CD4-positive, alpha-beta memory T cell (primary cell): ENCODE data around the gene MISP. TPM values are rescaled to one million over a fixed set of nuclear protein-coding genes. Genes with fewer than 3 reads are reported as not detected.
"Not testable (repeated sequence)": the region's sequence is repeated elsewhere in the genome, so short reads cannot be mapped to it uniquely, and the experiment has no call there.

Experiments used
- CTCF ChIA-PET: fragments of 350-600 bp; sonication (Branson Sonifier 250); formaldehyde crosslinking; loops from one replicate; lab custom pipeline; 2021; ENCODE audit warnings: inconsistent platforms; ENCODE audit not compliant: partially characterized antibody; lab: Charles Lee
- POLR2A ChIA-PET: fragments of 350-600 bp; sonication (Branson Sonifier 250); formaldehyde crosslinking; loops from one replicate; lab custom pipeline; 2021; ENCODE audit not compliant: partially characterized antibody; lab: Charles Lee
- DNase-seq, 5 donors: peaks; one replicate each; pipeline versions ENCODE4 v3.0.0 to v3.0.0-alpha.2; 2020 to 2022; ENCODE audit warnings: mixed read lengths in 1 of 5
- H3K27ac ChIP-seq: one replicate; pipeline ENCODE4 v1.7.0; 2013; ENCODE audit warnings: low read depth, low read length
- H3K27me3 ChIP-seq: 2 replicates; pipeline ENCODE4 v1.7.0; 2013; ENCODE audit warnings: mild to moderate bottlenecking, low read length, moderate library complexity; ENCODE audit not compliant: insufficient read depth
- H3K36me3 ChIP-seq: 2 replicates; pipeline ENCODE4 v1.7.0; 2013; ENCODE audit warnings: mild to moderate bottlenecking, low read length, moderate library complexity; ENCODE audit not compliant: insufficient read depth
- H3K4me1 ChIP-seq: 2 replicates; pipeline ENCODE4 v1.7.0; 2013; ENCODE audit warnings: mild to moderate bottlenecking, low read length, moderate library complexity; ENCODE audit not compliant: insufficient read depth
- H3K4me3 ChIP-seq, 2 donors: one replicate each; pipeline ENCODE4 v1.7.0; 2013; ENCODE audit warnings: low read length in 2 of 2, mild to moderate bottlenecking in 1 of 2
- H3K9me3 ChIP-seq, 2 donors: one replicate each; pipeline ENCODE4 v1.7.0; 2013; ENCODE audit warnings: low read length in 2 of 2, control low read depth in 1 of 2; ENCODE audit not compliant: control insufficient read depth in 1 of 2
- H3K27ac Mint-ChIP-seq, 7 donors: one replicate each; pipeline ENCODE4 v1.8.0; 2020 to 2021; ENCODE audit warnings: mixed read lengths in 7 of 7, mild to moderate bottlenecking in 6 of 7, inconsistent platforms in 3 of 7, moderate library complexity in 3 of 7
- H3K27me3 Mint-ChIP-seq, 2 donors: one replicate each; pipeline ENCODE4 v1.8.0; 2020 to 2021; ENCODE audit warnings: mixed read lengths in 2 of 2
- H3K36me3 Mint-ChIP-seq, 2 donors: one replicate each; pipeline ENCODE4 v1.8.0; 2020 to 2021; ENCODE audit warnings: mixed read lengths in 2 of 2, inconsistent platforms in 1 of 2, mild to moderate bottlenecking in 1 of 2
- H3K4me1 Mint-ChIP-seq, 4 donors: one replicate each; pipeline ENCODE4 v1.8.0; 2020 to 2021; ENCODE audit warnings: mixed read lengths in 4 of 4, mild to moderate bottlenecking in 1 of 4
- H3K4me3 Mint-ChIP-seq, 8 donors: one replicate each; pipeline ENCODE4 v1.8.0; 2020 to 2021; ENCODE audit warnings: mixed read lengths in 8 of 8, mild to moderate bottlenecking in 7 of 8, moderate library complexity in 6 of 8, inconsistent platforms in 3 of 8
- H3K9me3 Mint-ChIP-seq, 8 donors: one replicate each; pipeline ENCODE4 v1.8.0; 2020 to 2021; ENCODE audit warnings: mixed read lengths in 8 of 8, mild to moderate bottlenecking in 5 of 8, inconsistent platforms in 3 of 8, moderate library complexity in 1 of 8
- intact Hi-C: fragments of 100-400 bp; cut with micrococcal nuclease; formaldehyde crosslinking; loops from one replicate; pipeline ENCODE4 v1.15.1; 2023
- polyA plus RNA-seq, 2 donors: library from polyadenylated mRNA; unstranded; fragments of 300-500 nt; fragmentation: Illumina TruSeq; gene quantifications; one replicate each; pipeline ENCODE4 v1.2.3, GENCODE V29; 2021
- total RNA-seq, 2 experiments: library from RNA; stranded (reverse); gene quantifications; one replicate each; pipeline ENCODE4 v1.2.3, GENCODE V29; 2021

MISP gene
- total and polyA plus RNA-seq, 4 experiments from 2014 or later = not detected

DNA sequence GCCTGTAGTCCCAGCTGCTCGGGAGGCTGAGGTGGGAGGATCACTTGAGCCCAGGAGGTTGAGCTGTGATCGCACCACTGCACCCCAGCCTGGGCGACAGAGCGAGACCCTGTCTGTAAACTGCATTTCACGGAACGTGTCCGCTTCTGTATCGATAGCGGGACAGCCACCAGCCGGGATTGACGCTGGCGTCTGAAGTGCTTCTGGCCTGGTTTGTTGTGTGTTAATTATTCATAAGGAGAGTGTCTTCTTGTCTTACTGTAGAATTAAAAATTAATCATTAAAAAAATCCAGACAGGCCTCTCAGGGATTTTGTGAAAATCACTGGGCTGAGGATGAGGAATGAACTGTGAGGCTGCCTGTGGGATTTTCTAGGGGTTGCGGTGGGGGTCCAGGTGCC is 16.2 kb upstream of the MISP start:
- peaks cover 7 to 18% (median 10%) of the 10 kb centered on the region in 4 donors for H3K4me1 Mint-ChIP-seq
- H3K4me3 ChIP-seq = no peak overlapping the region
- no peak for DNase-seq
- H3K9me3 Mint-ChIP-seq = peaks cover 0 to 2% (median 0%) of the 10 kb centered on the region in 8 donors
- H3K27ac Mint-ChIP-seq = peak overlapping the region in 1 of 7 donors; percentile 57
- CTCF ChIA-PET = interaction anchor here (0.5 to 3.9 kb wide), 5 partner anchors 68 to 150 kb away, joined by 3 to 26 read pairs (median 3); partner anchors contain the start of gene RNF126
- intact Hi-C loops = loop anchor here (1.0 kb wide), 3 partner anchors 69 to 150 kb away; no protein-coding TSS in a partner anchor
- no peaks in the 10 kb centered on the region for H3K36me3 ChIP-seq
- POLR2A ChIA-PET = interaction anchor here (1.0 to 1.3 kb wide), 2 partner anchors 72 to 74 kb away, joined by 3 to 4 read pairs; partner anchors contain the start of gene RNF126
- H3K27me3 ChIP-seq = no peaks in the 10 kb centered on the region
- H3K27me3 Mint-ChIP-seq = peaks cover 0 to 2% of the 10 kb centered on the region in 2 donors
- H3K9me3 ChIP-seq = no peaks in the 10 kb centered on the region
- no peaks in the 10 kb centered on the region for H3K4me1 ChIP-seq
- H3K4me3 Mint-ChIP-seq = no peak overlapping the region
- no peaks in the 10 kb centered on the region for H3K36me3 Mint-ChIP-seq
- H3K27ac ChIP-seq = no peak overlapping the region

GRCh38 chr19:736125-736524 is 14.8 kb upstream of the MISP start:
- no peak overlapping the region for H3K4me3 ChIP-seq
- H3K9me3 Mint-ChIP-seq = peaks cover 0 to 2% (median 0%) of the 10 kb centered on the region in 8 donors
- H3K4me1 Mint-ChIP-seq = peaks cover 7 to 18% (median 10%) of the 10 kb centered on the region in 4 donors
- no peaks in the 10 kb centered on the region for H3K36me3 Mint-ChIP-seq
- no peaks in the 10 kb centered on the region for H3K36me3 ChIP-seq
- no peaks in the 10 kb centered on the region for H3K27me3 ChIP-seq
- DNase-seq = no peak
- no peaks in the 10 kb centered on the region for H3K4me1 ChIP-seq
- no peak overlapping the region for H3K27ac Mint-ChIP-seq
- no peak overlapping the region for H3K27ac ChIP-seq
- ChIA-PET CTCF (interaction anchor here (1.6 kb wide), 1 partner anchor 152 kb away, joined by 7 read pairs; no protein-coding TSS in a partner anchor), POLR2A (no interaction called here)
- intact Hi-C loops = no loop called here
- no peak overlapping the region for H3K4me3 Mint-ChIP-seq
- H3K27me3 Mint-ChIP-seq = peaks cover 0 to 2% of the 10 kb centered on the region in 2 donors
- H3K9me3 ChIP-seq = no peaks in the 10 kb centered on the region

- Mint-ChIP-seq H3K9me3 (peaks cover 0 to 2% (median 0%) of the 10 kb centered on the region in 8 donors), H3K4me3 (no peak overlapping the region), H3K4me1 (peaks cover 7 to 15% (median 10%) of the 10 kb centered on the region in 4 donors), H3K36me3 (no peaks in the 10 kb centered on the region), H3K27me3 (peaks cover 0 to 2% of the 10 kb centered on the region in 2 donors), H3K27ac (peak overlapping the region in 1 of 7 donors; percentile 84)
- H3K4me1 ChIP-seq = no peaks in the 10 kb centered on the region
- H3K9me3 ChIP-seq = no peaks in the 10 kb centered on the region
- ChIA-PET POLR2A (no interaction called here), CTCF (interaction anchor here (0.8 to 1.6 kb wide), 3 partner anchors 71 to 153 kb away, joined by 3 to 7 read pairs (median 3); no protein-coding TSS in a partner anchor)
- intact Hi-C loops = no loop called here
- H3K36me3 ChIP-seq = no peaks in the 10 kb centered on the region
- no peak overlapping the region for H3K27ac ChIP-seq
- no peak overlapping the region for H3K4me3 ChIP-seq
- DNase-seq = peak; percentile 45 to 52 (median 50)
- no peaks in the 10 kb centered on the region for H3K27me3 ChIP-seq
Measured at GRCh38 chr19:737591-738093, 13.3 kb upstream of the MISP start.

DNA sequence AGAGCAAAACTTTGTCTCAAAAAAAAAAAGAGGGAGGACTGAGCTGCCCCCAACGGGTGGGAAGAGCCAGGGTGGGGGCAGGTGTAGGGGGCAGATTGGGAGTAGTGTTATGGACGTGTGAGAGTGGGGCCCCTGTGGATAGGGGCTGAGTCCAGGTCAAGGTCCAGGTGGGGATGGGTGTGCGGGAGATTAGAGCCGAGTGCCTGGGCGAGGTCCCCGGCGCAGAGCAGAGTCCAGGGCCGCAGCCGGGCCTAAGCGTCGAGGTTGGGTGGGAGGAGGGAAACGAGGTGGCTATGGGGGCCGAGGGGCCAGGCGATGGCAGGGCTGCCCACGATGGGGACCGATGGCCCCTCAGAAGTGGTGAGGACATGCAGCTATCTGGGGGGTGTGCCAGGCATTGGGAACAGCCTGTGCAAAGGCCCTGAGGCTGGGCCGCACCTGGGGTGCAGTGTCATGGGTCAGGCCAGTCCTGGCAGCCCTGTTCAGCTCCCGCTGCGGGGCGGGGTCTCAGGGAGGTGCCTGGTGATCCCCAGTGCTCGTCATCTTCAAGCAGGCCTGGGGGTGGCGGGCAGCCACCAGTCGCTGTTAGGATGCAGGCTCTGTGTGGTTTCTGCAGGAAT is 12.3 kb upstream of the MISP start:
- no peak overlapping the region for H3K27ac ChIP-seq
- no peak overlapping the region for H3K4me3 Mint-ChIP-seq
- DNase-seq = peak in 1 of 5 donors; percentile 25
- ChIA-PET CTCF (interaction anchor here (0.9 kb wide), 1 partner anchor 29 kb away, joined by 3 read pairs; no protein-coding TSS in a partner anchor), POLR2A (no interaction called here)
- H3K36me3 ChIP-seq = no peaks in the 10 kb centered on the region
- peak overlapping the region in 1 of 7 donors; percentile 11 for H3K27ac Mint-ChIP-seq
- peaks cover 0 to 2% of the 10 kb centered on the region in 2 donors for H3K27me3 Mint-ChIP-seq
- intact Hi-C loops = no loop called here
- peaks cover 3 to 6% (median 5%) of the 10 kb centered on the region in 4 donors for H3K4me1 Mint-ChIP-seq
- H3K27me3 ChIP-seq = no peaks in the 10 kb centered on the region
- no peaks in the 10 kb centered on the region for H3K4me1 ChIP-seq
- peaks cover 0 to 2% (median 0%) of the 10 kb centered on the region in 8 donors for H3K9me3 Mint-ChIP-seq
- no peak overlapping the region for H3K4me3 ChIP-seq
- no peaks in the 10 kb centered on the region for H3K36me3 Mint-ChIP-seq
- H3K9me3 ChIP-seq = no peaks in the 10 kb centered on the region

DNA sequence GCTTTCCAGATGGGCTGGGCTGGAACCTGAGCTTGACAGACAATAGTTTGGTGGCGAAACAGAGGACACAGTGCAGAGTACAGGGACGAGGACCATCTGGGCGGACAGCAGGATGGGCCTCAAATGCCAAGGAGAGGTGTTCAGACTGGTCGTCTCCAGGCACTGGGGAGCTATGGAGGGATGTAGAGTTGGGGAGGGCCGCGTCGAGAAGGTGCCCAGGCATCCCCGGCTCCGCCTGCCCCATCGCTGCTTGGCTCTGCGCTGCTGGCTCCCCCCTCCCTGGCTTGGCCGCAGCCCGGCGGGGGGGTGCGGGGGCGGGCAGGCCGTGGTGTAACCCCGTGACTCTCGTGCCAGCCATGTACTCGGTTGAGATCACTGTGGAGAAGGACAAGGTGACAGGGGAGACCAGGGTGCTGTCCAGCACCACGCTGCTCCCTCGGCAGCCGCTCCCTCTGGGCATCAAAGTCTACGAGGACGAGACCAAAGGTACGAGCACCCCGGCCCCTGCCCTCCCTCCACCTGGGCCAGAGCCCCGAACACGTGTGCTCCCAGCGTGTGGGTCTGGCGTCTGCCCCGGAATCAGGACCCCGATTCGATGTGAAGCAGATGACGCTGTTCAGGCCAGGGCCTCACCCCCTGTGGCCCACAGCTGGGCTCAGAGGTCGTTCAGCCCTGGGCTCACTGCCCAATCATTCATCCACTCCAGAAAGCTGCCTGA is 10.8 kb upstream of the MISP start:
- Histone ChIP-seq H3K27ac (no peak overlapping the region), H3K4me1 (no peaks in the 10 kb centered on the region), H3K4me3 (no peak overlapping the region), H3K27me3 (no peaks in the 10 kb centered on the region), H3K36me3 (no peaks in the 10 kb centered on the region), H3K9me3 (no peaks in the 10 kb centered on the region)
- no peaks in the 10 kb centered on the region for H3K36me3 Mint-ChIP-seq
- ChIA-PET CTCF (interaction anchor here (0.7 to 1.1 kb wide), 2 partner anchors 25 to 76 kb away, joined by 3 read pairs; no protein-coding TSS in a partner anchor), POLR2A (interaction anchor here (0.7 kb wide), 1 partner anchor 221 kb away, joined by 3 read pairs; no protein-coding TSS in a partner anchor)
- intact Hi-C loops = no loop called here
- H3K4me1 Mint-ChIP-seq = peaks cover 0 to 2% (median 0%) of the 10 kb centered on the region in 4 donors
- H3K9me3 Mint-ChIP-seq = peaks cover 0 to 9% (median 0%) of the 10 kb centered on the region in 8 donors
- DNase-seq = peak in 1 of 5 donors; percentile 24
- H3K27me3 Mint-ChIP-seq = peaks cover 0 to 2% of the 10 kb centered on the region in 2 donors
- H3K27ac Mint-ChIP-seq = peak overlapping the region in 1 of 7 donors; percentile 55
- no peak overlapping the region for H3K4me3 Mint-ChIP-seq

- H3K27ac ChIP-seq, H3K36me3 Mint-ChIP-seq, intact Hi-C loops, H3K27me3 Mint-ChIP-seq, H3K4me1 ChIP-seq, H3K9me3 Mint-ChIP-seq, H3K4me3 Mint-ChIP-seq, H3K4me3 ChIP-seq, H3K36me3 ChIP-seq, H3K4me1 Mint-ChIP-seq, H3K27ac Mint-ChIP-seq, H3K27me3 ChIP-seq, H3K9me3 ChIP-seq: not testable (repeated sequence)
- CTCF ChIA-PET = interaction anchor here (0.7 to 0.9 kb wide), 2 partner anchors 24 to 157 kb away, joined by 3 to 5 read pairs; no protein-coding TSS in a partner anchor
- POLR2A ChIA-PET = interaction anchor here (0.6 to 0.7 kb wide), 2 partner anchors 84 to 221 kb away, joined by 3 read pairs; no protein-coding TSS in a partner anchor
- DNase-seq = peak in 1 of 5 donors; percentile 39
Measured at GRCh38 chr19:740816-741505, 10.0 kb upstream of the MISP start.
